Measurements from ENCODE around the gene DHODH.

GRCh38 chr16:71966932-71967331, 41.6 kb upstream of the DHODH start:
- TF ChIP-seq POLR2A (IDR thresholded peaks at IDR 0.05) (no peak), CTCF (IDR thresholded peaks at IDR 0.05) (no peak)

Measured in tibial nerve (tissue), 3 donors.